Activated naive CD8-positive, alpha-beta T cell treated with anti-CD3 and anti-CD28 coated beads, Interleukin-2, amount 50 U/mL, for 16 hours (primary cell): Measurements from ENCODE around the gene CD53.

Source experiments
- DNase-seq: peaks from one replicate; pipeline ENCODE4 v3.0.0-alpha.2; 2020; ENCODE audit warnings: low read depth, low spot score

The CD53 gene

DNA sequence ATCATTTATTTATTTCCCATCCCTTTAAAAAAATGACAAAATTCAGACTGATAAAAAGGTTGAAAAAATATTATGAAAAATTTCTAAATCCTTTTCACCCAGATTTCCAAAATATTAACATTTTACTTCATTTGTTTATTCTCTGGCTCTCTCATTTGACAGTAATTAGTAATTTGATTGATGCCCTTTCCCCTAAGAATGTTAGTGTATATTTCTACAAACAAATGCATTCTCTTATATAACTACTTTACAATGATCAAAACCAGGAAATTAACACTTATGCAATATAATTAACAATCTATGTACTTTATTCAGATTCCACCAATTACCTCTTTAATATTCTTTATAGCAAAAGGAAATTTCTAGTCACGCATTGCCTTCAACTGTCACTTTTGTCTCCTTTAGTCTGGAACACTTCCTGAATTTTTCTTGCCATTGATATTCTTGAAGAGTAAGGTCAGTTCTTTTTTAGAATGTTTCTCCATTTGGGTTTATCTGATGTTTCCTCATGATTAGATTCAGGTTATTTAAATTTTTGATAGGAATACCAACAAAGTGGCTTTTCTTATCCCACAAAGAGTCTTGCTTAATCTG is 3.9 kb downstream of the CD53 start:
- DNase-seq: no peak

DNA sequence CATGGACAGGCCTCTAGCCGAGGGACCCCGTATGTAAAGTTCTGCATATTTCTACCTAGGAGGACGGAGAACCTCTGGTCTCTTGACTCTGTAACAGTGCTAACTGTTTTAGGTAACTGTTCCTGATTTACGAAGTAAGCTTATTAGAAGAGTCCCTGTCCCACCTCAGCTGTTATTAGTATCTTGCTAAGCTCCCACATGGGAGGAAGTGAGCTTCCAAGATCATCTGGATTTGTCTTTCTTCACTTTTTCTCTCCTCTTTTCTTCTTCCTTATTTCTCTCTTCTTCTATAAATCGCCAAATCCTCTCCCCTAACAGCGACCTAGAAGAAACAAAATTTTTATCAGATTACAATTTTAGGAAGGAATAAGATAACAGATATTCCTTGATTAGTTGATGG is 4.4 kb downstream of the CD53 start:
- no peak for DNase-seq

DNA sequence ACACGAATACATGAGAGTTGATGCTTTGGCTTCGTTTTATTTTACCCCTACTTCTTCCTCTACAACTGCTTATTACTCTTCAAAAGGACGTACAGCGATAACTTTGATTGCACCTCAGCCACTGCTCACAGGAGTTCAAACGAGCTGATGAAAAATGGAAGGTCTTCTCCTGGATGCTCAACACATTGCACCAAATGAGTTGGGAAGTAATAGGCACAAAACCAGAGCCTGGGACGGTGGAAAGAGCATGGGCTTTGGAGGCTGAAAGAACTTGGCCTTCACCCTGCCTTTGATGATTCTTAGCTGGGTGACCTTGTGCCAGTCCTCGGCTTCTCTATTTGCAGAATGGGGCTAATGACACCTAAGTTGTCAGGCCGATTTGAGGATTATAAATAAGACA is 4.8 kb downstream of the CD53 start:
- DNase-seq: no peak

DNA sequence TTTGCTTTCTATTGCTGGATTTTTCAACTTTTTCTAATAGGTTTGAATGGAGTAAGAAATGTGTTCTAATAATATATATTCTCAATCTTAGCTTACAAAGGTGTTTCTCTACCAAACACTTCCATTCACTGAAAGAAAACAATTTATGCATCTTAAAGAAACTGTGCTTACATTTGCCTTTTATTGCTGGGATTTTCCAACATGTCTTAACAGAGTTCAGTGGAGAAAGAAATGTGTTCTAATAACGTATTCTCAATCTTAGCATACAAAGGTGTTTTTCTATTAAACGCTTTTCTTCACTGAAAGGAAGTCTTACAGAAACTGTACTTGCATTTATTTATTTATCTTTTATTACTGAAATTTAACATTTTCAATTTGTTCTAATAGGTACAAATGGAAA is 5.6 kb downstream of the CD53 start:
- no peak for DNase-seq

DNA sequence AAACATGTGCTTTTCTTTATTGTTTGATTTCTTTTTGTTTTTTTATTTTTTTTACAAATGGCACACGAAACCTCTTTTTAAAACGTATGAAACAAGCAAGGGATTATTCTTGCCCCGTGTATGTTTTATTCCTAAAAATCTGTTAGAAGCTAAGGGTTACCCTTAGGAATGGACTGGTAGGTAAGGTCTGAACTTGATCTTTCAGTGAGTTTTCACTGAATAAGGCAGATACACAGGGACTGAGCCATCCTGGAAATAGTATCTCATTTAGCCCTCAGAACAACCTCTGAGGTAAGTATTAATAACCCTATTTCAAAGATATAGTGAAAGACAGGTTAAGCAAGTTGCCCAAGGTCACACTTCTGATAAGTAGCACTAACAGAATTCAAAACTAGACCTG is 6.0 kb downstream of the CD53 start:
- DNase-seq: no peak

DNA sequence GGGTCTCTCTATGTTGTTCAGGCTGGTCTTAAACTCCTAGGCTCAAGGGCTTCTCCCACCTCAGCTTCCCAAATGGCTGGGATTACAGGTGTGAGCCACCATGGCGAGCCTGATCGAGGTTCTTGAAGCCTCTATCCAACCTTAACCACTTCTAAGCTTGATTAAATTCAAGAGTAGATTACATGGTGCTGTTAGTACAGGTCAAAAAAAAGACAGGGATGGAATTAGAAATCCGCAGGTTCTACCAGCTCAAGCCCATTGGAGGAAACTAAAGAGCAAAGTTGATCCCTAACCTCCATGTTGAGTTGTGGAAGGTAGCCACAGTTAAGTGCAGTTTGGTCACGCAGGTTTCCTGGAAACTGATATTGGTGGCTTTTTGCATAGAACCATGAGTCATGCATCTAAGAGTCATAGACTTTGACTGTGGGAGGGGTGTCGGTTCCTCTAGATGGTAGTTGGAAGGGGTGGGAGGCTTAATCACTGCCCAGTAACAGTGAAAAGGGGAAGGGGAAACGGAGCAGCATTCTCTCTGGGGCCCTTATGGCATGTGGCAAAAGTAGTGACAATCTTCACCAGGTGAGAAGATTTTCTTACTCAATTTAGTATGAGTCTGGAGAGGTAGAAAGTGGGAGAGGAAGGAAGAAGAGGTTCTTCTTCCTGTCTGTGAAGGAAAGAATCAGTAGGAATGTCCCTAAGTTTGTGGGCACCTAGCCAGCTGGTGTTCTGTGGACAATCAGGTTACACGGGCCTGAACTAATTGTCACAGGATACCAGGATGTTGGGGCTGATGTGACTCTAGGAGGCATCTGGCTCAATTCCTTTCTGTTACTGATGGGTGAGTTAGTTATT is 7.0 kb downstream of the CD53 start:
- peak; percentile 46 for DNase-seq

DNA sequence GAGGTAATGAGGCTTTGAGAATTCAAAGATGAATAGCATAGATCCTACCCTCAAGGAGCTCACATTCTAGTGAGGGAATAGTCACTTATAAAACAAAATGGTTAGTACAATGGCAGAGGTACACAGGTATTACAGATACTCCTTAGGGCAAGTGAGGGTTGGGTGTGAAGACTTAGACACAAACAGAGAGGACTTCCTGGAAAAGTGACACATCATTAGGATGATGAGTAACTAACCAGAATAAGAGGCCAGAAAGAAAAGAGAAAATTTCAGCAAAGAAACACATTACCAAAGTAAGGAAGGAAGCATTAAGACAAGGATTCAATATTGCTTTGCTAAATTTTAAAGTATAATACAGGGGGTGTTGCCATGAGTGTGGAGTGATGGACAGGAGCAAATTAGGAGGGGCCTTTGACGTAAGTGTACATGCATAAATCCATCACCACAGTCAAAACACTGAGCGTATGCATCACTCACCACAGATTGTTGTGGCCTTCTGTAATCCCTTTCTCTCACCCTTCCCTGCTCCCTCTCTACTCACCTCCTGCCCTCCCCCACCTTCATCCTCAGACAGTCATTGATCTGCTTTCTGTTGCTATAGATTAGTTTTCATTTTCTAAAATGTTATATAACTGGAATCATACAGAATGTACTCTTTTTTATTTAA is 7.9 kb downstream of the CD53 start:
- peak; percentile 11 for DNase-seq

DNA sequence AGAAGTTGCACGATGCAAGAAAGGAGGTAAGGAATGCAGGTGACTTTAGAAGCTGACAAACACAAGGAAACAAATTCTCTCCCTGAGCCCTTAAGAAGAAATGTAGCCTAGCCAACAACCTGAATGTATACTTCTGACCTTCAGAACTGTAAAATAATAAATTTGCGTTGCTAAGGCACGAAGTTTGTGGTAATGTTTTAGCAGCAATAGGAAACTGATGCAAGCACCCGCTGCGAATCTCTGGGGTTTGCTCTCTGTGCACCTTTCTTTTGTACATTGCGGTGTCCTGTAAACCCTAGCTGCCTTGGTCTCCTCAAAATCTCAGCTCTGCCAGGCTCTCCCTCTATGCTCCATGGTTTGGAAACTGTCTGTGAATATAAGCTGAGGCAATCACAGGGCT is 15.1 kb downstream of the CD53 start:
- no peak for DNase-seq

DNA sequence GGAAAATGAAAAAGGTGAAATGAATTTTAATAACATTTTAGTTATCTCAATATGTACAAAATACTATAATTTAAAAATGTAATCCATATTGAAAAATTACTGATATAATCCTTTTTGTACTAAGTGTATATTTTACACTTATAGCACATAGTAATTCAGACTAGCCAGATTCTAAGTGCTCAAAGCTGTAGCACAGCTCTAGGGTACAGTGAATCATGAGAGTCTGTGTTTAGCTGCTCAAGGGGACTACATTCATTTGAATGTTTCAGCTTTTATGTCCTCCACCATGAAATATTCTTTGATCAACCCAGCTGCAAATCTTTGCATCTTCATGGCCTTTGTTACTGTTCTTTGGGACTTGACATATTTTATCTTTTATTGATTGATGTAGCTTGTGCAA is 15.7 kb downstream of the CD53 start:
- no peak for DNase-seq

DNA sequence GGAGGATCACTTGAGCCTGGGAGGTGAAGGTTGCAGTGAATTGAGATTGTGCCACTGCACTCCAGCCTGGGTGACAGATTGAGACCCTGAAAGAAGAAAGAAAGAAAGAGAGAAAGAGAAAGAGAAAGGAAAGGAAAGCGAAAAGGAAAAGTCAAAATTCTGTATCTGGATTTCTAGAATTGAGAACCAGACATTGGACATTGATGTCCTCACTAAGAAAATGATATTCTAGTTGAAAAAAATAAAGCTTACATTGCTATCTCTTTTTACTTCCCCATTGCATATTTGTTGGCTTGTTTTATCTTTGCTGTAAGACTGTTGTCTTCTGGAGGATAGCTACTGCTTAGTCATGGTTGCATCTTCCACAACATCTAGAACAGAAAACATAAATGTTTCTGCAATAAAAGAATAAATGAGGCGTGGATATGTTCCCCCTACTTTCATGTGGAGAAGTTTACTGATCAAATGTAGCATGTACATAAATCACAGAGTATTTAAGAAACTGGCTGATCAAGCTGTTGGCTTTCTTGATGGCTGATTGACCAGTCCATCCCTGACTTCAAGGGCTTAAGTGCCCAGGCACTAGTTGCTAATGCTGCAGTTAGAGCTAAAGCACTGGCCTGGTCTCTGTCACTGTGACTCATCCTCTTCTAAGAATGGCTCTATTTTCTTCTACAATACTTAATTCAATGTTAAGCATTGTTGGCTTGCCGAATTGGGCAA is 17.7 kb downstream of the CD53 start:
- DNase-seq: no peak

DNA sequence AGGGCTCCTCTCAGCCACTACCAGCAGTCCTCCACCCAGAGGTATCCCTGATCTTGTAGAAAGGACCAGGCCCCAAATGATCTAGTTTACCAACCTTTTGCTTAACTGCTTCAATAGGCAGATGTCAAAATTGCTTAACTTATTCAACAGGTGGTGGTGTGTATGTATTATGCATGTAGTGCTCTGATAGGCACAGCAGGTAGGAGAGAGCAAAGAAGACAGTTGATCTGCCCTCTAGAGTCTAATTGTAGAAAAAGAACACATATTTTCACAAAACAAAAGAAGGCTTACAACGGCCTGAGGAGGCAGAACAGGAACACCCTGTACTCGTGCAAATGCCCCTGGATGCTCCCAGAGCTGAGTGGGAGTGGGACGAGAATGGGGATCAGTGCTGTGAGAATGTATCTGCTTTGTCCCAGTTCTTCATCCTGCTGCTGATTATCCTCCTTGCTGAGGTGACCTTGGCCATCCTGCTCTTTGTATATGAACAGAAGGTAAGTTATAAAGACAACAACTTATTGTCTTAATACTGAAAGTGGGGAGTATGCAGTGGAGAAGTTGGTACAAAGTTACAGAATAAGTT is 21.1 kb downstream of the CD53 start:
- DNase-seq: no peak

DNA sequence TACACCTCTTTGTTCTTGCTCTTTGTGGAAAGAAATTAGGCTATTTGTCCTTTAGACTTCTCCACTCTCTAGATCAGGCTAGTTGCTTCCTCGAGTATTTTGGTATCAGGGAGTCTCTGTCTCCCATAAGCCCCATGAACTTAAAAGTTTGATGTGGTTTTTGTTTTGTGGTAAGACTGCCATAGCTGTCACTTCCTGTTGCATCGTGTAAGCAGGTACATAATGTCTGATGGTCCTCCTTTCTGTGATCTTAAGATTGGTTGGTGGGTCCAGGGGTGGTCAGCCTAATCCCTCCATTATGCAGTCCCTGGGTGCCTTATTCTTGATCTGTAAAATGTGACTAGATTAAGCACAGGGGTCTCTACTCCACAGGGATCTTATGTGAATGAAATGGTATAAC is 23.1 kb downstream of the CD53 start:
- no peak for DNase-seq

DNA sequence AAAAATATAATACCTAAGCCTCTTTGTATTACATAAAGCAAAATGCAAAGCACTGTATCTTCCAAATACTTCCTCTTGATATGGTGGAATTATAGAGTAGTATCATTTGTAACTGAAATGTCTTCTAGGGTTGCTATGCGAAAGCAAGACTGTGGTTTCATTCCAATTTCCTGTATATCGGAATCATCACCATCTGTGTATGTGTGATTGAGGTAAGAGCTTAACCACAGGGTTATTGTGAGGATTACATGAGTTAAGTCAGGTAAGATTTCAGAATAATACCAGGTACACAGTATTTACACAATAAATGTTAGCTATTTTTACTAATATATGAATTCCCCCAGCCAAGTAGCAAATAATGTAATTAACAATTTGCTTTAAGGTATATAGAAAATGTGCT is 24.7 kb downstream of the CD53 start:
- DNase-seq: no peak

DNA sequence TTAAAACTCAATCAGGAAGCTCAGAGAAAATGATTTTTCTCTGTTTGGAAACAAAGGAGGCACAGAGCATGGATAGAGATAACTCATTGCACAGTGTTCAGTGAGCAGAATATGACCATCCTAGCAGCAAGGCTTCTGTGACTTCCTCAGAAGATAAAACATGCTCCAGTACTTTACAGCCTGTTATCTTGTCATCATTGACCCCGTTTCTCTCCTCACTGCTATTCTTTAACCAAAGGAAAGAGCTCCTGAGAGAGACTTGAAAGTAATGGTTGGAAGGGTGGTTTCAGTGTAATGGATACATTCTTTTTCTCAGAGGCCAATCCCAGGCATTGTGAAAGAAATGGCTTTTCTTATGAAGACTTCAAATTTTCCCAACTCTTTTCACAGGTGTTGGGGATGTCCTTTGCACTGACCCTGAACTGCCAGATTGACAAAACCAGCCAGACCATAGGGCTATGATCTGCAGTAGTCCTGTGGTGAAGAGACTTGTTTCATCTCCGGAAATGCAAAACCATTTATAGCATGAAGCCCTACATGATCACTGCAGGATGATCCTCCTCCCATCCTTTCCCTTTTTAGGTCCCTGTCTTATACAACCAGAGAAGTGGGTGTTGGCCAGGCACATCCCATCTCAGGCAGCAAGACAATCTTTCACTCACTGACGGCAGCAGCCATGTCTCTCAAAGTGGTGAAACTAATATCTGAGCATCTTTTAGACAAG is 25.9 kb downstream of the CD53 start:
- no peak for DNase-seq

DNA sequence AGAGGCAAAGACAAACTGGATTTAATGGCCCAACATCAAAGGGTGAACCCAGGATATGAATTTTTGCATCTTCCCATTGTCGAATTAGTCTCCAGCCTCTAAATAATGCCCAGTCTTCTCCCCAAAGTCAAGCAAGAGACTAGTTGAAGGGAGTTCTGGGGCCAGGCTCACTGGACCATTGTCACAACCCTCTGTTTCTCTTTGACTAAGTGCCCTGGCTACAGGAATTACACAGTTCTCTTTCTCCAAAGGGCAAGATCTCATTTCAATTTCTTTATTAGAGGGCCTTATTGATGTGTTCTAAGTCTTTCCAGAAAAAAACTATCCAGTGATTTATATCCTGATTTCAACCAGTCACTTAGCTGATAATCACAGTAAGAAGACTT is 26.5 kb downstream of the CD53 start:
- DNase-seq: no peak

DNA sequence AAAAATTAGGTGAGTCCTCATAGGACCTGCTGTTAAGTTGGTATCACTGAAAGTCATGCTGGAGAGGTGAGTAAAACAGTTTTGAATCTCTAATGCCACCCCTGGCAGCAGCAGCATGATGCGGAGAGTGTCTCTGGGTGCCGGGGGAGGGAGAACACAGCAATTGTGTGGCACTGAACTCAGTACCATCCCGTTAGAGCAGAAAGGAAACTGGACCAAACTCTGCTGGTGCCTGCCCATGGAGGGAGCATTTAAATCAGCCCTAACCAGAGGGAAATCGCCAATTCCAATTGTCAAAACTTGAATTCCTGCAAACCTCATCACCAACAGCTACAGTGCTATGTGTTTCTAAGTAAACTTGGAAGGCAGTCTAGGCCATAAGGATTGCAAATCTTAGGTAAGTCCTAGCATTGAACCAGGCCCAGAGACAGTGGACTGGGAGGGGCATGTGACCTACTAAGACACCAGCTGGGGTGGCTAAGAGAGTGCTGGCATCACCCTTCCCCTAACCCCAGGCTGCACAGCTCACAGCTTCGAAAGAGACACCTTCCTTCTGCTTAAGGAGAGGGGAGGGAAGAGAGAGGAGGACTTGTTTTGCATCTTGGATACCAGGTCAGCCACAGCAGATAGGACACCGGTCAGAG is 30.0 kb downstream of the CD53 start:
- DNase-seq: no peak

DNA sequence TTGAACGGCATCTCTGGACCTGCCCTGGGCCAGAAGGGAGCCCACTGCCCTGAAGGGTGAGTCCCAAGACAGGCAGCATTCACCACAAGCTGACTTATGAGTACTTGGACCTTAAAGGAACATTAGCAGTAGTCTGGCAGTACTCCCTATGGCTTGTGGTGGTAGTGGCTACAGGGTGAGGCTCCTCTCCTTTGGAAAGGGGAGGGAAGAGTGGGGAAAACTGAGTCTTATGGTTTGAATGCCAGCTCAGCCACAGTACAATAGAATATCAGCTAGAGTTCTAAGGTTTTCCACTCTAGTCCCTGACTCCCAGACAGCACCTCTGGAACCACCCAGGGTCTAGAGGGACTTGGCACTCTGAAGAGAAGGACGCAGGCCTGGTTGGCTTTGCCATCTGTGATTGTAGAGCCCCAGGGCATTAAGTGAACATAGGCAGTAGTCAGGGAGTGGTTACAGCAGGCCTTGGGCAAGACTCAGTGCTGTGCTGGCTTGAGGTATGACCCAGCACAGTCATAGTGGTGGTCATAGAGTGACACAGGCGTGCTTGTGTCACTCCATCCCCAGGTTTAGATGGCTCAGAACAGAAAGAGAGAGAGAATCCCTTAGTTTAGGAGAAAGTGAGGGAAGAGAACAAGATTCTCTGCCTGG is 31.0 kb downstream of the CD53 start:
- DNase-seq: no peak

DNA sequence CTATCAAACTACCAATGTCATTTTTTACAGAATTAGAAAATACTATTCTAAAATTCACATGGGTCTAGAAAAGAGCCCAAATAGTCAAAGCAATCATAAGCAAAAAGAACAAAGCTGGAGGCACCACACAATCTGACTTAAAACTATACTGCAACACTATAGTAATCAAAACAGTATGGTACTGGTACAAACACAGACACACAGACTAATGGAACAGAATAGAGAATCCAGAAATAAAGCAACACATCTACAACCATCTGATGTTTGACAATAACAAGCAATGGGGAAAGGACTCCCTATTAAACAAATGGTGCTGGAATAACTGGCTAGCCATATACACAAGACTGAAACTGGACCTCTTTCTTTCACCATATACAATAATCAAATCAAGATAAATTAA is 39.8 kb downstream of the CD53 start:
- DNase-seq: no peak

DNA sequence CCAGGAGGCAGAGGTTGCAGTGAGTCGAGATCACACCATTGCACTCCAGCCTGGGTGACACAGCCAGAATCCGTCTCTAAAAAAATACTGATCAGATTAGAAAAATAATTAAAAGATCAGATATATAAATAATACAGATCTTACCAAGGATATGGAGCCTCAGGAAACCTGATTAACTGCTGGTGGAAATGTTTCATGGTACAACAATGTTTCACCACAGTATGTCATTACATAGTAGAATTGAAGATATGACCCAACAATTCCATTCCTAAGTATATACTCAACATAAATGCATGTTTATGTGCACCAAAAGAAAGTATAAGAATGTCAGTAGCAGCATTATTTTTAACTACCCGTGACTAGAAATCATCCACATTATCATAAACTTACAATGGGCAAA is 41.7 kb downstream of the CD53 start:
- no peak for DNase-seq

DNA sequence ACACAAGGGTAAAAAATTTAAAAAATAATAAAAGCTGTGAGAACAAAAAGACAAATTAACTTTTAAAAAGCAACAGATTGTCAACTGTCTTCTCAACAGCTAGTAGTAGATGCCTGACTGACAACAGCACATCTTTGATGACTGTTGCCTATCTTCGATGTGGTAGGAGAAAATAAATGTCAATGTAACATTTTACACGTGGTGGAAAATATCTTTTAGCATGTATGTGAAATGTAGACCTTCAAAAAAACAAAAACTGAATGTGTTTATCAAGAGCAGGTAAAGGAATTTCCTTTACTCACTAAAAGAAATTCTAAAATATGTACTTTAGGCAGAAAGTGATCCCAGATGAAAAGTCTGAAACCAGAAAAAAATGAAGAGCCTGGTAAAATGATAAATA is 42.9 kb downstream of the CD53 start:
- no peak for DNase-seq
